Measurements from ENCODE around the gene CCDC30.

DNA sequence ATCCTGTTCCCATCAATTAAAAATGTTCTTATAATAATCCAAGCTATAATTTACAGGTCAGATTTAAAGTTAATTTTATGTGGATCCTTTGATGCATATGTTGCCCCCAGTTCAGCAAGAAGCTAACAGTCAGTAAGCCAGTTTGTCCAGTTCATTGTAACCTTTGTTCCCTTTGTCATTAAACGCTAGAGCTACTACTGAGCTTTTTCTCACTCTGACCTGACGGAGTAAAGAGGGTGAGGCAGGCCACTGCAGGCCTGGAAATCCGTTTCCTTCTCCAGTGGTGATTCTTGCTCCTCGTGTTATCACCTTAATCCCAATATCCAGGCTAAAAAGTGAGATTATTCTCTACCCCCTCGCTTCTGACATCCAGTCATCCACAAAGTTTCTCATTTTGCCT lies 229.4 kb downstream of the CCDC30 start:
- TF ChIP-seq EZH2 (IDR thresholded peaks at IDR 0.05): no peak
- TF ChIP-seq, protein P1, sequence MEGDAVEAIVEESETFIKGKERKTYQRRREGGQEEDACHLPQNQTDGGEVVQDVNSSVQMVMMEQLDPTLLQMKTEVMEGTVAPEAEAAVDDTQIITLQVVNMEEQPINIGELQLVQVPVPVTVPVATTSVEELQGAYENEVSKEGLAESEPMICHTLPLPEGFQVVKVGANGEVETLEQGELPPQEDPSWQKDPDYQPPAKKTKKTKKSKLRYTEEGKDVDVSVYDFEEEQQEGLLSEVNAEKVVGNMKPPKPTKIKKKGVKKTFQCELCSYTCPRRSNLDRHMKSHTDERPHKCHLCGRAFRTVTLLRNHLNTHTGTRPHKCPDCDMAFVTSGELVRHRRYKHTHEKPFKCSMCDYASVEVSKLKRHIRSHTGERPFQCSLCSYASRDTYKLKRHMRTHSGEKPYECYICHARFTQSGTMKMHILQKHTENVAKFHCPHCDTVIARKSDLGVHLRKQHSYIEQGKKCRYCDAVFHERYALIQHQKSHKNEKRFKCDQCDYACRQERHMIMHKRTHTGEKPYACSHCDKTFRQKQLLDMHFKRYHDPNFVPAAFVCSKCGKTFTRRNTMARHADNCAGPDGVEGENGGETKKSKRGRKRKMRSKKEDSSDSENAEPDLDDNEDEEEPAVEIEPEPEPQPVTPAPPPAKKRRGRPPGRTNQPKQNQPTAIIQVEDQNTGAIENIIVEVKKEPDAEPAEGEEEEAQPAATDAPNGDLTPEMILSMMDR (IDR thresholded peaks at IDR 0.05): no peak
- TF ChIP-seq EZH2phosphoT487 (IDR thresholded peaks at IDR 0.05): no peak

Measured in neural progenitor cell (in vitro differentiated cells).